ENCODE measurements around the gene OPCML. TPM values are rescaled to one million over a fixed set of nuclear protein-coding genes. Genes with fewer than 3 reads are reported as not detected.

OPCML gene
- total RNA-seq, 4 donors from 2014 or later, result not detected

DNA sequence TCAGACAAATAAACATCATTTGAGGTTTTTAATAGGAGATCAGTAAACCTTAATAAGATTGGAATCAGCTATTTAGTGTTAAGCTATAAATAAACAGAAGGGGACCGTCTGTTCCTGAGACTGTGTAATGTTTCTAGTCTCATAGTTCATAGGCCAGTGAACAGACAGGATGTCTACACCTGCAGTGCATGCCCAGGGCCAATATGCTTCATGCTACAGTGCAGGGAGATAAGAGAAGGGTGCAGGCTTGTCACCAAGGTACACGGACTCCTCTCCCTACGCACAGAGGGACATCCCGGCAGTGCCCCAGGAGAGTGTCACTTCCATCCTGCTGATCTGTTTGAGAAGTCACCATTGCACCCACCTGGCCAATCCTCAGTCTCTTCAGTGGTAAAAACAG lies 148.6 kb downstream of the OPCML start:
- Histone ChIP-seq H3K36me3 (no peaks in the 10 kb centered on the region), H3K4me3 (no peak overlapping the region), H3K4me1 (peaks cover 0 to 11% (median 2%) of the 10 kb centered on the region in 4 donors), H3K9me3 (no peaks in the 10 kb centered on the region), H3K27me3 (no peaks in the 10 kb centered on the region), H3K27ac (no peak overlapping the region)
- WGBS, 2 donors (ENCODE audit: low coverage in 1 of 2), result 11 to 58% methylated on average over 1 to 4 of the region's 4 CpGs
- intact Hi-C loops (cut with DNase I; ENCODE audit: low total_unique reads), result no loop called here
- no peak for DNase-seq
- TF ChIP-seq POLR2A (IDR thresholded peaks at IDR 0.05), result no peak
- in situ Hi-C loops (cut with MboI; ENCODE audit: low pct_ligation_motif_present in 1 of 4, low pct_unique_long_range_greater_than_20kb in 1 of 4, low sequenced_read_pairs in 3 of 4), result no loop called here

DNA sequence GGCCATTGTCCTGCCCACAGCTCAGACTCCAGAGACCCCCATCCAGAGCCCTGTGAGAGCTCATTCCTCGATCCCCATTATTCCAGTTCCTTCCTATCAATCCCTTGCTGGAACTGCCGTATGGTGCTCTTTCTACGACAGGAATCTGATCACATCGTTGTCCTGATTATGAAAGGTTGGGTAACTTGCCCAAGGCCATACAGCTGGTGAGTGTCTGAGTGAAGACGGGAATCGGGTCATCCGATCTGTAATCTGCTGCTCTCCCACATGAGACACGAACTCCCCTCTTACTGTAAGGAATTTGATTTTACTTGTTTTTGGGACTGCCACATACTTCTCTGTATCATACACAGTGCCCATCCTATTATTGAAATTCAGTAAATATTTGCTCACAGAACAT lies 149.1 kb downstream of the OPCML start:
- TF ChIP-seq, protein P1, sequence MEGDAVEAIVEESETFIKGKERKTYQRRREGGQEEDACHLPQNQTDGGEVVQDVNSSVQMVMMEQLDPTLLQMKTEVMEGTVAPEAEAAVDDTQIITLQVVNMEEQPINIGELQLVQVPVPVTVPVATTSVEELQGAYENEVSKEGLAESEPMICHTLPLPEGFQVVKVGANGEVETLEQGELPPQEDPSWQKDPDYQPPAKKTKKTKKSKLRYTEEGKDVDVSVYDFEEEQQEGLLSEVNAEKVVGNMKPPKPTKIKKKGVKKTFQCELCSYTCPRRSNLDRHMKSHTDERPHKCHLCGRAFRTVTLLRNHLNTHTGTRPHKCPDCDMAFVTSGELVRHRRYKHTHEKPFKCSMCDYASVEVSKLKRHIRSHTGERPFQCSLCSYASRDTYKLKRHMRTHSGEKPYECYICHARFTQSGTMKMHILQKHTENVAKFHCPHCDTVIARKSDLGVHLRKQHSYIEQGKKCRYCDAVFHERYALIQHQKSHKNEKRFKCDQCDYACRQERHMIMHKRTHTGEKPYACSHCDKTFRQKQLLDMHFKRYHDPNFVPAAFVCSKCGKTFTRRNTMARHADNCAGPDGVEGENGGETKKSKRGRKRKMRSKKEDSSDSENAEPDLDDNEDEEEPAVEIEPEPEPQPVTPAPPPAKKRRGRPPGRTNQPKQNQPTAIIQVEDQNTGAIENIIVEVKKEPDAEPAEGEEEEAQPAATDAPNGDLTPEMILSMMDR (IDR thresholded peaks at IDR 0.05), result no peak
- TF ChIP-seq EP300 (IDR thresholded peaks at IDR 0.05; ENCODE audit: low read depth) (no peak), POLR2AphosphoS5 (IDR thresholded peaks at IDR 0.05) (no peak), POLR2A (IDR thresholded peaks at IDR 0.05) (no peak)
- Histone ChIP-seq H3K36me3 (no peaks in the 10 kb centered on the region), H3K9me3 (no peaks in the 10 kb centered on the region), H3K27ac (no peak overlapping the region), H3K27me3 (no peaks in the 10 kb centered on the region), H3K4me1 (peaks cover 0 to 11% (median 2%) of the 10 kb centered on the region in 4 donors), H3K4me3 (no peak overlapping the region)
- intact Hi-C loops (cut with DNase I; ENCODE audit: low total_unique reads), result no loop called here
- DNase-seq, result no peak
- in situ Hi-C loops (cut with MboI; ENCODE audit: low pct_ligation_motif_present in 1 of 4, low pct_unique_long_range_greater_than_20kb in 1 of 4, low sequenced_read_pairs in 3 of 4), result no loop called here
- WGBS, 2 donors (ENCODE audit: low coverage in 1 of 2), result 51 to 52% methylated on average over 7 to 8 of the region's 8 CpGs

DNA sequence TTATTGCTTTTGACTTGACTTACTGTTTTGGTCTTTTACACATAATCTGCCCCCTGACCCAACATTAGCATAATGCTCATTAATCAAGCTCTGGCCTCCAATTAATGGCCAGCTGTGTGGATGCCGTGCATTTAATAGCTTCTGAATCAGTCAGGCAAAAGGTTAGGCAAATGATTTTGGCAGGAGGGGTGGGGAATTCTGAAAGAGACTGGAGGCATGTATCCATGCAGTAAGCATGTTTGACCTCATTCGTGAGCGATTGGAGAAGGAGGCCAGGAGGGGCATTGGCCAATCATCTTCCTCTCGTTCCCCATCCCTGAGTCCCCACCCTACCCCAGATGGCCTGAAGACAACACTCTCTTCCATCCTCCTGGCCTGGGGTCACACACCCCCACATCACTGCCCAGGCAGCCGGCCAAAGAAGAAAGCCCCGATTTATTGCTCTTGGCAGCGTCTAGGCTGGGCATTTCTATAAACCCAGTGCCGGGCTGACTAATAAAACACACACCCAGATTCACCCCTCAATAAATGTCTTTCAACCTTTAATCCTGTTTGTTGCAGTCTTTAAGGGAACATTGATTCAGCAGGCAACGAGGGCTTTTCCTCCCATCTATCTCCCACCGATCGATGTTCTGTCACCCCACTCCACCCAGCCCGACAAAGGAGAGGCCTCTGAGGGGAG lies 150.0 kb downstream of the OPCML start:
- TF ChIP-seq, protein P1 (IDR thresholded peaks at IDR 0.05), result no peak
- TF ChIP-seq POLR2A (IDR thresholded peaks at IDR 0.05) (no peak), EP300 (IDR thresholded peaks at IDR 0.05; ENCODE audit: low read depth) (no peak), POLR2AphosphoS5 (IDR thresholded peaks at IDR 0.05) (no peak)
- no peak overlapping the region for H3K27ac ChIP-seq
- in situ Hi-C loops (cut with MboI; ENCODE audit: low pct_ligation_motif_present in 1 of 4, low pct_unique_long_range_greater_than_20kb in 1 of 4, low sequenced_read_pairs in 3 of 4), result no loop called here
- 25 to 34% methylated on average over 4 to 12 of the region's 12 CpGs for WGBS, 2 donors (ENCODE audit: low coverage in 1 of 2)
- H3K4me1 ChIP-seq, result peaks cover 0 to 11% (median 2%) of the 10 kb centered on the region in 4 donors
- intact Hi-C loops (cut with DNase I; ENCODE audit: low total_unique reads), result no loop called here
- no peaks in the 10 kb centered on the region for H3K36me3 ChIP-seq
- DNase-seq, result no peak
- H3K27me3 ChIP-seq, result no peaks in the 10 kb centered on the region
- H3K4me3 ChIP-seq, result no peak overlapping the region
- H3K9me3 ChIP-seq, result no peaks in the 10 kb centered on the region

DNA sequence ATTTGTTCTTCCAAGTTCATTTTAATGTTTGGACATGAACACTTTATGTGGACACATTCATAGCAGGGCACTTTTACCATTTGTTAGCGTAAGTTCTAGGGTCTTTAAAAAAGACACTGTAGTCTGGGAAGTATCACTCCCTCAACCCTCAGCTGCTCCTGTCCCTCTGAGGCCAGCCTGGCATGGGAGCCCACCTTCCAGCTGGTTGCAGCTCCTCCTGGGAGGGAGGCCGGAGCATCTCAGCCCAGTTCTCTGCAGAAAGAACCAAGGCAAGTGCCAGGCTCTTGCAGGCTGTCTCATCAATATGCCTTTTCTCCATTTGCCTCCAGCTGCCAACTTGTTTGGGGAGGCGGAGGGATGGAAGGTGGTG lies 150.6 kb downstream of the OPCML start:
- no peak overlapping the region for H3K27ac ChIP-seq
- DNase-seq, result no peak
- H3K4me3 ChIP-seq, result no peak overlapping the region
- no peaks in the 10 kb centered on the region for H3K27me3 ChIP-seq
- intact Hi-C loops (cut with DNase I; ENCODE audit: low total_unique reads), result no loop called here
- TF ChIP-seq, protein P1 (IDR thresholded peaks at IDR 0.05), result no peak
- TF ChIP-seq POLR2A (IDR thresholded peaks at IDR 0.05), result no peak
- TF ChIP-seq POLR2AphosphoS5 (IDR thresholded peaks at IDR 0.05), result no peak
- TF ChIP-seq EP300 (IDR thresholded peaks at IDR 0.05; ENCODE audit: low read depth), result no peak
- H3K9me3 ChIP-seq, result no peaks in the 10 kb centered on the region
- peaks cover 0 to 11% (median 2%) of the 10 kb centered on the region in 4 donors for H3K4me1 ChIP-seq
- no peaks in the 10 kb centered on the region for H3K36me3 ChIP-seq
- WGBS, 2 donors (ENCODE audit: low coverage in 1 of 2), result 0 to 60% methylated on average over 1 to 3 of the region's 3 CpGs
- in situ Hi-C loops (cut with MboI; ENCODE audit: low pct_ligation_motif_present in 1 of 4, low pct_unique_long_range_greater_than_20kb in 1 of 4, low sequenced_read_pairs in 3 of 4), result no loop called here

DNA sequence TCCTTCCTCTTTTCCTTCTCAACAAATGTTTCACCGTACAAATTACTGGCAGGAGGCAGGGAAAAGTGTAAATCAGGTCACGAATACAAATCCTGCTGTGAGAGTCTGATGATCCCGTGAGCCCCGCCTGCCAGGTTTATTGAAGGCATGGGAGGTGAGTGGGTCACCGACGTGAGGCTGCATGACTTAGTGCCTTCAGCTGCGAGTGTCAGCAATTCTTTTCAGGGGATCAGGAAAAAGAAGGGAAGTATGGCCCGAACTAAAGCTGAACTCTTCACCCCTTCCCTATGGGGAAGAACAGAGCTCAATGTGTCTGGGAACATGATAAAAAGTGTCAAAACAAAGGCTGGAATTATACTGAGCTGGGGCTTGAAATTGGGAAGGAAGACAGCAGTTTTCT lies 166.2 kb downstream of the OPCML start:
- in situ Hi-C loops (cut with MboI; ENCODE audit: low pct_ligation_motif_present in 1 of 4, low pct_unique_long_range_greater_than_20kb in 1 of 4, low sequenced_read_pairs in 3 of 4), result no loop called here

More for the DNA sequence above, 166.2 kb downstream of the OPCML start:
- intact Hi-C loops (cut with DNase I; ENCODE audit: low total_unique reads), result no loop called here
- no peak overlapping the region for H3K4me3 ChIP-seq
- H3K27ac ChIP-seq, result no peak overlapping the region
- H3K4me1 ChIP-seq, result no peaks in the 10 kb centered on the region
- no peaks in the 10 kb centered on the region for H3K36me3 ChIP-seq
- no peak for TF ChIP-seq POLR2AphosphoS5 (IDR thresholded peaks at IDR 0.05)
- no peak for TF ChIP-seq POLR2A (IDR thresholded peaks at IDR 0.05)
- no peaks in the 10 kb centered on the region for H3K9me3 ChIP-seq
- no peak for DNase-seq
- WGBS, 2 donors (ENCODE audit: low coverage in 1 of 2), result 17 to 34% methylated on average over 5 to 8 of the region's 8 CpGs
- no peaks in the 10 kb centered on the region for H3K27me3 ChIP-seq

Data from transverse colon (tissue), 4 donors.